HepG2 (cell line): Measurements from ENCODE around the gene CTNNBL1. TPM values are rescaled to one million over a fixed set of nuclear protein-coding genes. Genes with fewer than 3 reads are reported as not detected.

Experiments
- CCAR2 ChIP-seq: fragments of 200-400 bp; formaldehyde crosslinking; optimal IDR thresholded peaks from 2 replicates; pipeline ENCODE3; 2018; ENCODE audit warnings: low read depth, mild to moderate bottlenecking, low read length, moderate library complexity
- FOXA1 ChIP-seq, 2 experiments: fragments of 450-650 bp in 1 of 2; sonication (generic) in 1 of 2; formaldehyde crosslinking in 1 of 2; IDR thresholded peaks; 2 replicates each; pipeline versions ENCODE4 v1.4.0 to v1.6.1; 2016 to 2020; ENCODE audit warnings: missing genetic modification reagents in 1 of 2
- MAFK ChIP-seq, 2 experiments: IDR thresholded peaks in 1 of 2; conservative IDR thresholded peaks in 1 of 2; 2 replicates each; pipeline ENCODE4 v1.6.1; 2011; ENCODE audit warnings: improper control_type of control experiment in 2 of 2, low read length in 2 of 2
- NR2C2 ChIP-seq: sonication (generic); formaldehyde crosslinking; IDR thresholded peaks from 2 replicates; pipeline ENCODE4 v1.4.0; 2020; ENCODE audit warnings: missing genetic modification reagents, mild to moderate bottlenecking, moderate library complexity, borderline replicate concordance
- NR2F2 ChIP-seq: IDR thresholded peaks from 2 replicates; pipeline ENCODE4 v1.6.1; 2012; ENCODE audit warnings: low read depth, inconsistent platforms, borderline replicate concordance
- PPARG ChIP-seq: conservative IDR thresholded peaks from 2 replicates; pipeline ENCODE4 v1.6.1; 2016; ENCODE audit warnings: missing biosample characterization, missing genetic modification reagents
- RERE ChIP-seq: IDR thresholded peaks from 2 replicates; pipeline ENCODE4 v1.6.1; 2016; ENCODE audit warnings: low read depth, missing genetic modification reagents, missing compliant biosample characterization
- TEAD2 ChIP-seq: sonication (generic); formaldehyde crosslinking; IDR thresholded peaks from 2 replicates; pipeline ENCODE4 v1.9.0; 2021; ENCODE audit warnings: missing genetic modification reagents
- polyA plus RNA-seq, 8 experiments: library from polyadenylated mRNA; depleted of rRNA in 3 of 8; stranded (reverse) in 7 of 8; unstranded in 1 of 8; fragments of >200 nt; fragmentation: Illumina TruSeq in 4 of 8; extraction: Trizol in 4 of 8; gene quantifications; 2 replicates each; pipeline versions ENCODE4 v1.2.1 to v1.2.3, GENCODE V29; 2011 to 2016; ENCODE audit warnings: low read depth in 4 of 8, missing spikeins in 1 of 8, mixed read lengths in 1 of 8; ENCODE audit not compliant: insufficient read depth in 1 of 8
- total RNA-seq, 5 experiments: library from RNA; depleted of rRNA; stranded (reverse); fragments of >200 nt; fragmentation: Illumina TruSeq; extraction: Trizol; gene quantifications; 2 replicates each; pipeline ENCODE4 v1.2.3, GENCODE V29; 2016; ENCODE audit warnings: low read depth in 1 of 5

CTNNBL1 gene
- total and polyA plus RNA-seq, 2 of the 13 experiments (the other 11 are each of a cell fraction or from before 2014, with no cell fraction given) = 49.3 to 94.6 TPM

- TF ChIP-seq NR2C2 (CRISPR knock-in tag) (peak; percentile 21; the same call in 1 of the 2 replicates), NR2F2 (peak; percentile 44; the same call in 1 of the 2 replicates), MAFK (conservative IDR thresholded peaks at IDR 0.05 in 1 of 2, IDR thresholded peaks at IDR 0.05 in 1 of 2; ENCODE audit: low read length in 2 of 2) (no peak), CCAR2 (no peak), RERE (0 out of 2 replicates have a peak, but pooled peaks have one; percentile 23), TEAD2 (CRISPR knock-in tag) (no peak), FOXA1 (IDR thresholded peaks at IDR 0.05) (no peak), FOXA1 (CRISPR knock-in tag; IDR thresholded peaks at IDR 0.05) (peak; percentile 53), PPARG (CRISPR knock-in tag) (0 out of 2 replicates have a peak, but pooled peaks have one; percentile 28)
- TF ChIP-seq, all 625 proteins: peak for 33
These were observed 33.4 kb downstream of the CTNNBL1 start (continued) for GRCh38 chr20:37726971-37727956.
